K562 (cell line): Measurements from ENCODE around the gene TMEM178A. TPM values are rescaled to one million over a fixed set of nuclear protein-coding genes. Genes with fewer than 3 reads are reported as not detected.

Experiments
- ATAC-seq: fragments of 200-7000 bp; cut with Tn5 transposase; 3 replicates; pipeline ENCODE4 v1.9.1; 2020; ENCODE audit warnings: moderate library complexity
- BruUV-seq: library from RNA; stranded (reverse); fragments of 400-500 nt; replicated peaks from 2 replicates; lab custom pipeline; 2021; lab: Mats Ljungman, UMichigan
- CTCF ChIA-PET: fragments of 300-600 bp; formaldehyde crosslinking; extraction: SDS; loops from one replicate; lab custom pipeline; 2021; ENCODE audit warnings: low intra/inter-chr PET ratio; lab: Yijun Ruan, JAX
- POLR2A ChIA-PET: fragments of 300-600, 350-650 bp; sonication (Branson Sonifier 250); formaldehyde crosslinking; extraction: SDS; loops from one replicate; lab custom pipeline; 2021; ENCODE audit warnings: antibody characterized with exemption, inconsistent platforms; lab: Yijun Ruan, JAX
- DNase-seq, 4 experiments: peaks; one replicate each; pipeline versions ENCODE4 v3.0.0 to v3.0.0-alpha.2; 2011 to 2018; ENCODE audit warnings: low spot score in 3 of 4, mixed read lengths in 3 of 4; ENCODE audit errors: extremely low read depth in 1 of 4
- FAIRE-seq: peaks from 2 replicates; lab custom pipeline; 2011; peaks lifted over from hg19 to GRCh38; lab: Jason Lieb, UNC
- H2AFZ ChIP-seq: 2 replicates; pipeline ENCODE4 v1.6.0; 2011; ENCODE audit warnings: low read depth, low read length, control low read depth, inconsistent platforms
- H3K27ac ChIP-seq: fragments of 200-600 bp; 3 replicates; pipeline ENCODE4 v1.8.0; 2011; ENCODE audit warnings: low read depth, mild to moderate bottlenecking, control low read depth, inconsistent platforms, low read length, moderate library complexity, mixed read lengths; ENCODE audit errors: extremely low read depth
- H3K27me3 ChIP-seq, 2 experiments: fragments of 300-600 bp in 1 of 2; 2 replicates in 1 of 2; 3 replicates in 1 of 2; pipeline versions ENCODE4 v1.6.0 to v1.8.0; 2011; ENCODE audit warnings: inconsistent platforms in 2 of 2, low read length in 2 of 2, mild to moderate bottlenecking in 1 of 2, mixed read lengths in 1 of 2, moderate library complexity in 1 of 2; ENCODE audit not compliant: control insufficient read depth in 2 of 2, insufficient read depth in 2 of 2
- H3K36me3 ChIP-seq: fragments of 300-600 bp; 3 replicates; pipeline ENCODE4 v1.8.0; 2011; ENCODE audit warnings: mild to moderate bottlenecking, low read length, inconsistent platforms; ENCODE audit not compliant: control insufficient read depth, insufficient read depth
- H3K4me1 ChIP-seq, 2 experiments: fragments of 200-600 bp in 1 of 2; replicated peaks in 1 of 2; 2 replicates in 1 of 2; 3 replicates in 1 of 2; pipeline versions ENCODE4 v1.5.1 to v1.8.0; 2011; ENCODE audit warnings: inconsistent platforms in 2 of 2, low read length in 2 of 2, mild to moderate bottlenecking in 1 of 2, mixed read lengths in 1 of 2, moderate library complexity in 1 of 2; ENCODE audit not compliant: control insufficient read depth in 2 of 2, insufficient read depth in 2 of 2
- H3K4me2 ChIP-seq: 2 replicates; pipeline ENCODE4 v1.6.1; 2011; ENCODE audit warnings: low read length, control low read depth, inconsistent platforms, mixed read lengths; ENCODE audit not compliant: insufficient read depth
- H3K4me3 ChIP-seq: fragments of 200-600 bp; sonication (generic), shearing (Covaris generic); 2 replicates; pipeline ENCODE4 v1.5.1; 2016; ENCODE audit warnings: control low read depth, inconsistent platforms
- H3K79me2 ChIP-seq: fragments of 200-600 bp; 3 replicates; pipeline ENCODE4 v1.8.0; 2011; ENCODE audit warnings: low read length, inconsistent platforms; ENCODE audit not compliant: control insufficient read depth, insufficient read depth
- H3K9ac ChIP-seq, 2 experiments: 2 replicates each; pipeline versions ENCODE4 v1.6.0 to v1.6.1; 2011; ENCODE audit warnings: low read depth in 2 of 2, low read length in 2 of 2, control low read depth in 1 of 2, inconsistent platforms in 1 of 2, mild to moderate bottlenecking in 1 of 2, mixed read lengths in 1 of 2; ENCODE audit not compliant: insufficient read depth in 1 of 2
- H3K9me1 ChIP-seq: one replicate; pipeline ENCODE4 v1.6.0; 2011; ENCODE audit warnings: inconsistent platforms, mild to moderate bottlenecking, low read length, moderate library complexity; ENCODE audit not compliant: control insufficient read depth, insufficient read depth
- H3K9me3 ChIP-seq: replicated peaks from 2 replicates; pipeline ENCODE4 v1.5.1; 2011; ENCODE audit warnings: low read depth, low read length, inconsistent platforms; ENCODE audit not compliant: control insufficient read depth, insufficient read depth
- H4K20me1 ChIP-seq: replicated peaks from 2 replicates; pipeline ENCODE4 v1.6.1; 2011; ENCODE audit warnings: low read length, inconsistent platforms, mixed read lengths; ENCODE audit not compliant: control insufficient read depth, insufficient read depth
- CREBBP ChIP-seq: IDR thresholded peaks from one replicate; pipeline ENCODE4 v1.6.1; 2012; ENCODE audit warnings: low read depth, mild to moderate bottlenecking, control low read depth, inconsistent platforms, low read length
- FOXA3 ChIP-seq, 2 experiments: fragments of 450-650 bp in 1 of 2; sonication (generic) in 1 of 2; formaldehyde crosslinking; IDR thresholded peaks in 1 of 2; conservative IDR thresholded peaks in 1 of 2; 2 replicates each; pipeline versions ENCODE4 v1.4.0 to v1.8.0; 2020 to 2022; ENCODE audit warnings: mild to moderate bottlenecking in 2 of 2, missing genetic modification reagents in 1 of 2
- GTF2F1 ChIP-seq: IDR thresholded peaks from 2 replicates; pipeline ENCODE4 v1.6.1; 2011; ENCODE audit warnings: low read depth, low read length, improper control_type of control experiment
- HNRNPUL1 ChIP-seq: fragments of 200-400 bp; formaldehyde crosslinking; IDR thresholded peaks from 2 replicates; pipeline ENCODE4 v1.6.1; 2017; ENCODE audit warnings: low read length
- PTTG1 ChIP-seq: fragments of 450-650 bp; IDR thresholded peaks from 2 replicates; pipeline ENCODE4 v1.6.1; 2016; ENCODE audit warnings: low read depth, mild to moderate bottlenecking, missing genetic modification characterization, missing compliant biosample characterization
- ZNF24 ChIP-seq: fragments of 450-650 bp; IDR thresholded peaks from 2 replicates; pipeline ENCODE4 v1.6.1; 2016
- ZNF79 ChIP-seq: fragments of 250-450 bp; sonication (Bioruptor Pico); IDR thresholded peaks from 2 replicates; pipeline ENCODE4 v1.4.0; 2020; ENCODE audit warnings: low read depth, mild to moderate bottlenecking, moderate library complexity
- WGBS: fragments of 100-300 bp; shearing (Covaris generic); methylation state at CpG from one replicate; pipeline ENCODE4 v1.1.6; 2016; ENCODE audit warnings: low coverage, mixed read lengths; ENCODE audit not compliant: insufficient coverage; ENCODE audit errors: missing lambda C conversion rate; 5-methylcytosine and 5-hydroxymethylcytosine counted together
- in situ Hi-C: fragments of 300-500 bp; cut with MboI; formaldehyde crosslinking; loops from 4 replicates; pipeline ENCODE4 v1.15.0; 2018; ENCODE audit warnings: inconsistent platforms, mixed read lengths
- intact Hi-C: fragments of 100-400 bp; cut with micrococcal nuclease; formaldehyde crosslinking; loops from 2 replicates; pipeline ENCODE4 v1.14.2; 2022
- polyA plus RNA-seq, 8 experiments: library from polyadenylated mRNA; depleted of rRNA in 4 of 8; stranded (reverse) in 5 of 8; unstranded in 3 of 8; fragments of >200 nt; fragmentation: Nextera tagmentation in 2 of 8; fragmentation: Illumina TruSeq in 1 of 8; extraction: Ambion mirVana in 2 of 8; extraction: Trizol in 1 of 8; gene quantifications; 2 replicates each; pipeline versions ENCODE4 v1.2.1 to v1.2.3, GENCODE V29; 2011 to 2014; ENCODE audit warnings: inconsistent platforms in 1 of 8, missing spikeins in 1 of 8
- total RNA-seq, 7 experiments: library from RNA; depleted of rRNA in 6 of 7; stranded (reverse); fragments of >200 nt in 6 of 7; fragmentation: Illumina TruSeq in 2 of 7; extraction: Trizol in 2 of 7; gene quantifications; 2 replicates each; pipeline versions ENCODE4 v1.2.1 to v1.2.3, GENCODE V29; 2011 to 2021; ENCODE audit warnings: low replicate concordance in 1 of 7
- TF ChIP-seq, protein P1 (sequence below): fragments of 450-650 bp; IDR thresholded peaks from 2 replicates; pipeline ENCODE4 v1.7.1; 2018; ENCODE audit warnings: mild to moderate bottlenecking, low read depth; ENCODE audit not compliant: partially characterized antibody

The TMEM178A gene
- total and polyA plus RNA-seq, 9 of the 15 experiments (the other 6 are each of a cell fraction or from before 2014, with no cell fraction given), result 0.04 to 0.17 TPM; not detected in 7

DNA sequence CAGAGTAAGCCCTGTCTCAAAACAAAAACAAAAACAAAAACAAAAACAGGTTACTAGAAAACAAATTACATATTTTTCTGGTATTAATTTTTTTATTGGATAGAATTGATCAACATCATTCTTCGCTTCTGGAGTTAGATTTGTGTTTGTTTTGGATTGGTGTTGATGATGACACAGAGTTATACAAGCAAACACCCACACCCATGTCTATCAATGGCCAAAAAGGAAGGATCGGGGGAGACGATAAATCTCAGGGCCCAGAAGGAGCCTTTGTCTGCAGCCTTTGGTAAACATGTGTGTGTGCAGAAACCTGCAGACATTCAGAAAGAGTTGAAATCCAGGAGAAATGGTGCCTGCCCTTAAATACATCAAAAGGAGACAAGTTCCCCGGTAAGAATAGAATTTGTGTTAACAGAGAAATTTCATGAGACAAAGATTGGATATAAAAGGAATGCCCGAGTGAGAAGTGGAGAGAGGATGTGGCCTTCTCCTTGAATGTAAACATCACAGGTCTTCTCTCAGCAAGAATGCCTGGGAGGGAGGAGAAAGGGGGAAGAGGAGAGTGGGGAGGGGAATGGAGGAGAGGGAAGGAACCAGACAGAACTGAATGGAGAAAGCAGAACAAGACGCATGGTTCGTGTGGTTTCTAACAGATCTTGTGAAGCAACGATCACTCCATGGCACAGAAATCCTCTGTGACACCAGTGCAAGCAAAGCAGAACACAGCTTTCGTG lies 40.4 kb upstream of the TMEM178A start:
- Histone ChIP-seq H3K79me2 (no peaks in the 10 kb centered on the region), H3K27ac (no peak overlapping the region), H3K4me3 (no peak overlapping the region), H2AFZ (no peak overlapping the region), H3K9me1 (no peaks in the 10 kb centered on the region), H3K36me3 (no peaks in the 10 kb centered on the region), H3K4me2 (no peak overlapping the region), H3K4me1 (peaks cover 0 to 2% of the 10 kb centered on the region in 2 experiments; a peak in 2 of 5 replicates), H3K9ac (no peak overlapping the region), H3K27me3 (peaks cover 13 to 14% of the 10 kb centered on the region in 2 experiments; a peak in 4 of 5 replicates), H3K9me3 (no peaks in the 10 kb centered on the region), H4K20me1 (no peaks in the 10 kb centered on the region)
- intact Hi-C loops, result no loop called here
- TF ChIP-seq, protein P1, sequence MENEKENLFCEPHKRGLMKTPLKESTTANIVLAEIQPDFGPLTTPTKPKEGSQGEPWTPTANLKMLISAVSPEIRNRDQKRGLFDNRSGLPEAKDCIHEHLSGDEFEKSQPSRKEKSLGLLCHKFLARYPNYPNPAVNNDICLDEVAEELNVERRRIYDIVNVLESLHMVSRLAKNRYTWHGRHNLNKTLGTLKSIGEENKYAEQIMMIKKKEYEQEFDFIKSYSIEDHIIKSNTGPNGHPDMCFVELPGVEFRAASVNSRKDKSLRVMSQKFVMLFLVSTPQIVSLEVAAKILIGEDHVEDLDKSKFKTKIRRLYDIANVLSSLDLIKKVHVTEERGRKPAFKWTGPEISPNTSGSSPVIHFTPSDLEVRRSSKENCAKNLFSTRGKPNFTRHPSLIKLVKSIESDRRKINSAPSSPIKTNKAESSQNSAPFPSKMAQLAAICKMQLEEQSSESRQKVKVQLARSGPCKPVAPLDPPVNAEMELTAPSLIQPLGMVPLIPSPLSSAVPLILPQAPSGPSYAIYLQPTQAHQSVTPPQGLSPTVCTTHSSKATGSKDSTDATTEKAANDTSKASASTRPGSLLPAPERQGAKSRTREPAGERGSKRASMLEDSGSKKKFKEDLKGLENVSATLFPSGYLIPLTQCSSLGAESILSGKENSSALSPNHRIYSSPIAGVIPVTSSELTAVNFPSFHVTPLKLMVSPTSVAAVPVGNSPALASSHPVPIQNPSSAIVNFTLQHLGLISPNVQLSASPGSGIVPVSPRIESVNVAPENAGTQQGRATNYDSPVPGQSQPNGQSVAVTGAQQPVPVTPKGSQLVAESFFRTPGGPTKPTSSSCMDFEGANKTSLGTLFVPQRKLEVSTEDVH, result no peak
- TF ChIP-seq GTF2F1, result no peak
- no peak for TF ChIP-seq PTTG1 (tag)
- TF ChIP-seq ZNF79 (CRISPR knock-in tag), result no peak
- no peak for TF ChIP-seq FOXA3 (CRISPR knock-in tag; conservative IDR thresholded peaks at IDR 0.05 in 1 of 2, IDR thresholded peaks at IDR 0.05 in 1 of 2)
- TF ChIP-seq CREBBP, result no peak
- no peak for TF ChIP-seq ZNF24
- TF ChIP-seq HNRNPUL1, result no peak
- in situ Hi-C loops, result no loop called here
- no peak for ATAC-seq
- 6% methylated on average over 9 of the region's 9 CpGs for WGBS
- DNase-seq, result no peak
- CTCF ChIA-PET, result no interaction called here
- no peak for FAIRE-seq
- POLR2A ChIA-PET, result no interaction called here
- BruUV-seq, result no TSS peak
